ENCODE data around the gene ADCYAP1R1. TPM values are rescaled to one million over a fixed set of nuclear protein-coding genes. Genes with fewer than 3 reads are reported as not detected.

Gene ADCYAP1R1
- total and polyA plus RNA-seq, 2 of the 8 experiments (the other 6 are each of a cell fraction or from before 2014, with no cell fraction given) = 14.4 to 14.6 TPM

DNA sequence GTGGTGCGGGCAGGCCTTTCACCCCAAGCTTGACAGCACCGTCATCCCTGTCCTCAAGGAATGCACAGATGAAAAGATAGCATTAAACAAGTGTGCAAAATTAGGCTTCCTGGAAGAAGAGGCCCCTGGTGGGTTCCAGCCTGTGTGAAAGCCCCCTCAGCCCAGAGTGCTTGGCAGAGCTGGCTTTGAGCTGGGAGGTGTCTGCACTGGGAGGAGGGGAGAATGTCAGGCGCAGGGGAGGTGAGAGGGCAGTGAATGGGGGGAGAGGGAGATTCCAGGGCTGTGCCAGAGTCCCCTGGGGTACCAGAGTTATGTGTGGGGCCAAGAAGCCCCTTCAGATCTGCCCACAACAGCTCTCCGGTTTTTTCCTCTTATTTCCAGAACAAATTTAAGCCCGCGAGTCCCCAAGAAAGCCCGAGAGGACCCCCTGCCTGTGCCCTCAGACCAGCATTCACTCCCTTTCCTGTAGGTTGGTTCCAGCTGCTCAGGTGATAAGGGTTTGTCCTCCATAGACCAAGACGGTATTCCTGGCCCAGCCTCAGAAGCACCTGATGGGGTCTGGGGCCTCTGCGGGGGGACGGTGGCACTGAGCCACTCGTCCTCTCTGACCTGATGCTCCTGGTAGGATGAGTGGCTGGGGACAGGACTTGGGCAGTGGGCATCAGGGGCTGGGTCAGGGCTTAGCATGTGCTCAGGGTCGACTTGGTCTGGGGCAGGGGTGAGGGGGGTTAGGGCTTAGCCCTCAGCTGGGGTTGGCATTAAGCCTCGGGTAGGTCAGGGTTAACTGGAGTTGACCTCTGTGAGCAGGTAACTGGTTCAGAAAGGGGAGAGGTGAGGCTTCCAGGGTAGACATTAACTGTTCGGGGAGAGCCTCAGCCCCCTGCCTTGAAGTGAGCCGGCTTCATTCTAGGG lies 43.4 kb downstream of the ADCYAP1R1 start:
- no peak overlapping the region for H2BK12ac ChIP-seq (ENCODE audit: low read depth, low read length)
- H2AK5ac ChIP-seq (ENCODE audit: low read depth, low read length) = no peak overlapping the region
- no peak overlapping the region for H3K23ac ChIP-seq (ENCODE audit: insufficient read length)
- CTCF ChIA-PET (ENCODE audit: partially characterized antibody) = interaction anchor here (0.8 to 19.4 kb wide), 7 partner anchors 10 to 111 kb away, joined by 3 to 162 read pairs (median 4); no protein-coding TSS in a partner anchor
- no peak overlapping the region for H2BK120ac ChIP-seq (replicated peaks; ENCODE audit: low read depth, low read length)
- no peaks in the 10 kb centered on the region for H3K27me3 ChIP-seq (replicated peaks in 1 of 4; ENCODE audit: control insufficient read depth in 3 of 4, extremely low read depth in 1 of 4, insufficient read depth in 3 of 4, low read length in 3 of 4)
- H3K36me3 ChIP-seq (ENCODE audit: control insufficient read depth in 2 of 4, insufficient read depth in 4 of 4, low read length in 3 of 4) = peaks cover 0 to 5% (median 0%) of the 10 kb centered on the region in 4 experiments; a peak in 2 of 8 replicates
- no peaks in the 10 kb centered on the region for H3K9me3 ChIP-seq (ENCODE audit: insufficient read depth in 2 of 2, low read depth in 1 of 2, low read length in 1 of 2)
- H4K8ac ChIP-seq (ENCODE audit: extremely low read depth, insufficient read depth, low read length) = no peak overlapping the region; the same call in 1 of the 2 replicates
- no peak overlapping the region for H4K5ac ChIP-seq (ENCODE audit: insufficient read length, low read depth, low read length)
- no peak overlapping the region for H2BK20ac ChIP-seq (ENCODE audit: low read length)
- WGBS, 2 experiments (ENCODE audit: extremely low coverage in 1 of 2, insufficient coverage in 1 of 2, insufficient read length in 1 of 2, insufficient replicate concordance in 2 of 2, low coverage in 1 of 2, low lambda C conversion rate in 2 of 2, missing lambda C conversion rate in 1 of 2) = 91% methylated on average over 14 of the region's 15 CpGs; no CpG with 5 or more reads in 1 of the 2 experiments
- DNase-seq (ENCODE audit: low read depth in 1 of 2, low spot score in 2 of 2) (no peak), FAIRE-seq (no peak)
- no peak overlapping the region for H3K9ac ChIP-seq (replicated peaks in 1 of 4; ENCODE audit: extremely low read depth in 1 of 4, low read depth in 3 of 4, low read length in 3 of 4)
- no peak overlapping the region for H2BK5ac ChIP-seq (ENCODE audit: low read depth, low read length)
- H4K91ac ChIP-seq (replicated peaks; ENCODE audit: insufficient read length, low read length) = no peak overlapping the region
- H3K4me3 ChIP-seq (ENCODE audit: extremely low read depth in 1 of 4, insufficient read depth in 2 of 4, low read depth in 3 of 4, low read length in 4 of 4) = no peak overlapping the region
- POLR2A ChIA-PET (ENCODE audit: partially characterized antibody) = no interaction called here
- no peaks in the 10 kb centered on the region for H3K79me1 ChIP-seq (ENCODE audit: low read depth, low read length)
- H3K4me1 ChIP-seq (replicated peaks in 1 of 4; ENCODE audit: control insufficient read depth in 3 of 4, insufficient read depth in 4 of 4, low read length in 3 of 4) = no peaks in the 10 kb centered on the region
- H3K18ac ChIP-seq (ENCODE audit: extremely low read depth, low read length) = no peak overlapping the region
- no peak overlapping the region for H3K27ac ChIP-seq (ENCODE audit: low read depth, low read length)
- H3K14ac ChIP-seq (ENCODE audit: insufficient read length) = no peak overlapping the region
- no peaks in the 10 kb centered on the region for H3K23me2 ChIP-seq (ENCODE audit: low read depth, low read length)
- H4K20me1 ChIP-seq (replicated peaks in 1 of 2; ENCODE audit: control insufficient read depth in 1 of 2, insufficient read depth in 2 of 2, low read length in 2 of 2) = peaks cover 3 to 5% of the 10 kb centered on the region in 2 experiments
- no peak overlapping the region for H3K56ac ChIP-seq (replicated peaks; ENCODE audit: insufficient read length, low read depth, low read length)
- no peak overlapping the region for H2AFZ ChIP-seq (ENCODE audit: low read length)
- no peak overlapping the region for H3K4ac ChIP-seq (replicated peaks; ENCODE audit: insufficient read length, low read depth, low read length)
- H2BK15ac ChIP-seq (ENCODE audit: low read length) = no peak overlapping the region
- no peak overlapping the region for H3K4me2 ChIP-seq (ENCODE audit: insufficient read depth in 1 of 2, low read depth in 2 of 2, low read length in 2 of 2)
- H3K79me2 ChIP-seq (ENCODE audit: control insufficient read depth in 1 of 2, insufficient read depth in 2 of 2, low read length in 2 of 2) = no peaks in the 10 kb centered on the region
- TF ChIP-seq EZH2 (IDR thresholded peaks at IDR 0.05; ENCODE audit: low read depth, low read length, severe bottlenecking) (no peak), SUZ12 (IDR thresholded peaks at IDR 0.05; ENCODE audit: low read length) (no peak), TCF12 (IDR thresholded peaks at IDR 0.05; ENCODE audit: low read depth, low read length) (no peak), SIX5 (IDR thresholded peaks at IDR 0.05; ENCODE audit: low read depth, low read length) (no peak), PHF8 (conservative IDR thresholded peaks at IDR 0.05; ENCODE audit: low read depth, low read length) (no peak), YY1 (IDR thresholded peaks at IDR 0.05; ENCODE audit: low read depth, low read length) (no peak), RXRA (IDR thresholded peaks at IDR 0.05; ENCODE audit: insufficient read depth, low read depth, low read length) (no peak), CBX5 (IDR thresholded peaks at IDR 0.05; ENCODE audit: low read depth, low read length) (no peak), CREB1 (IDR thresholded peaks at IDR 0.05) (no peak), KDM5A (IDR thresholded peaks at IDR 0.05; ENCODE audit: low read length) (no peak), POLR2AphosphoS5 (IDR thresholded peaks at IDR 0.05; ENCODE audit: low read depth, low read length) (no peak)
- TF ChIP-seq, protein P1, sequence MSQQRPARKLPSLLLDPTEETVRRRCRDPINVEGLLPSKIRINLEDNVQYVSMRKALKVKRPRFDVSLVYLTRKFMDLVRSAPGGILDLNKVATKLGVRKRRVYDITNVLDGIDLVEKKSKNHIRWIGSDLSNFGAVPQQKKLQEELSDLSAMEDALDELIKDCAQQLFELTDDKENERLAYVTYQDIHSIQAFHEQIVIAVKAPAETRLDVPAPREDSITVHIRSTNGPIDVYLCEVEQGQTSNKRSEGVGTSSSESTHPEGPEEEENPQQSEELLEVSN (IDR thresholded peaks at IDR 0.05) = no peak
